GM21423 (cell line): ENCODE data around the gene AKAP10.
A peak's percentile ranks its signal among the peaks of the same experiment; 100 is the strongest.
"Not testable (repeated sequence)": the region's sequence is repeated elsewhere in the genome, so short reads cannot be mapped to it uniquely, and the experiment has no call there.

Source experiments
- ATAC-seq: cut with Tn5 transposase; IDR thresholded peaks from one replicate; pipeline ENCODE4 v1.9.1; 2021; ENCODE audit warnings: mild to moderate bottlenecking, moderate library complexity; ENCODE audit not compliant: unreplicated experiment

Gene AKAP10

DNA sequence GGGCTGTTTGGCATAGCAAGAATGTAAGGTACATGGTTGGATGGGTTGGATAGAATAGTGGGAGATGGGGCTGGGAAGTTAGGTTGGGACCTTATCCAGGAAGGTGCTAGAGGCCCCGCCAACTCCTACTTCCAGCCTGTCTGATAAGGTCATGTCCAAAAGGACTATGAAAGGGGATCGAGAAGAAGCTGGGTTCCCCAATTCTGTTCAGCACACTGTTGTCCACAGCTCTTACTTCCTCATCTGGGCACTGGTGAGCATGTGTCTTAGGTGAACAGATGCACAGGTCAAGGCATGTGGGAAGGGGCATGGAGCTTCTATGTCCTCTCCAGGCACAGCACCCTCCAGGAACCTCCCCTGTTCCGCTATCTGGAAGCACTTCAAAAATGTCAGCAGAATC is 104.3 kb downstream of the AKAP10 start:
- ATAC-seq: no peak

DNA sequence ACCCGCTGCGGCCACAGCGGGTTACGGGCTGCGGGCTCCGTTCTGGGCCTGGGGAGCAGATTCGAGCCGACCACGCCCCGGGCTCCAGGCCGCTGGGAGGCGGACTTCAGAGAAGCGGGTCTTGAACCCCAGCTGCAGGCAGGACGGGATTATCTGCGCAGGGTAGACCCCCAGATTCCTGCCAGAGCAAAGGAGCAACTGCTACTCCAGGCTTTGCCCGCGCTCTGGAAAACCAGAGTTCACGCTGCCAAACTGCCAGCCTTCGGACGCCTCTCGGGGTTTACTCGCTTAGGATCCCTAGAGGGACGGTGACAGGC is 109.6 kb downstream of the AKAP10 start:
- no peak for ATAC-seq

DNA sequence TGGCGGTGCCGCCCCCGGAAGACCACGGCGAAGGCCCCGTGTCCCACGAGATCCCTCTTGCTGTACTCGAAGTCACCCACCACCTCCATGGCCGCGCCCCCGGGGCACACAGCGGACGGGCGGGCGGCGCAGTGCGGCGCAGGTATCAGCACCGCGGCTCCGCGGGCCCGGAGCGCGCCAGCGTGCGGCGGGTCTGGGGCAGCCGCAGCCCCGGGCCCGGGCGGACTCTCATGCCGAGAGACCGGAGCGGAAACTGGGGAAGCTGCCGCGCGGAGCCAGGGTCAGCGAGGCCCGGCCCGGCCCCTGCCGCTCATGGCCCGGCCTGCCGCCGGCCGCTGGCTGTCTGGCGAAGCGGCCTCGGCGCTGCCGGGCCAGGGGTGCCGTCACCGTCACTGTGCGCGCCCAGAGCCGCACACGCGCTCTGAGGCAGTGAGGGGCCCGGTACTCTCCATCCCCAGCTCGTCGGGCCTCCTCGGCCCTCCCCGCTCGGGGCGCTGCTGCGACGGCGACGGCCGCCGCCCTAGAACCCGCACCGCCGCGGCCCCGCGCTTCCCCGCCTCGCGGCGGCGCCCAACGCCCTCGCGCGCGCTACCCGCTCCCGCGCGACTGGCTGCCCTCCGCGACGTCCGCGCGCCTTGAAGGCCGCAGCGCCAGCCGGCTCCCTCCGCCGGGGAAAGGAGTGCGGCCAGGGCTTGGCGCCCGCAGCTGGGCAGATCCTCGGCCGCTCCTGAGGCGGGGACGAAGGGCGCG is 110.1 kb downstream of the AKAP10 start, which contains the start of gene ULK2:
TSS of gene ULK2 (minus strand) at position 608 of the 750 bp plus-strand sequence. CDS start at position 89, 519 bp downstream.
- ATAC-seq: peak; percentile 48

DNA sequence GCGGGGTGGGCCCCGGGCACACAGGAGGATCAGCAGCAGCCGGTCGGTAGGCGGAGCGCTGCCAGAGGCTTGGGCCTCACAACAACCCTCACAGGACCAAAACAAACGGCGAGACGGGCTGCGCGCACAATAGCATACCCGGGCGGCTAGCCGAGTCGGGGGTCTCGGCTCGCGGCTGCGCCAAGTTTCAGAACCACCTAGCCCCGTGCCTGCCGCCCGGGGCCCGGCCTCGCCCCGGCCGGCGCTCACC is 110.6 kb downstream of the AKAP10 start:
- peak; percentile 48 for ATAC-seq

DNA sequence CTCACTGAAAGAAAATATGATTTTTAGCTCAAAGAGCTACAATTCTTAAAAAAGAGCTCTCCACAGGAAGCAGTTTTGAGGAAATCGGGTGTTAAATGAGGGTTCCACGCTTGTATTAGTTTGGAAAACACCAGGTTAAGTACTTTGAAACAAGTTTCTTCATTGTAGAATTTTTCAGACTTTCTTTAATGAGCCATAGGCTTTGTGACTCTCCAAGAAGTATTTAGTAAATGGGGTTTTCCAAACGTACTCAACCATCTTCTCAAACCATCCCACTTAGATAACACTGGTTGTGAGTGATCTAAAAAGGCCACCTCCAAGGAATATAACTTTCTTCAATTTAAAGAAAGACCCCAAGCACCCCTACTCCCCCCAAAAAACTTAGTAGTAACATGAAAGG is 112.6 kb downstream of the AKAP10 start:
- no peak for ATAC-seq

DNA sequence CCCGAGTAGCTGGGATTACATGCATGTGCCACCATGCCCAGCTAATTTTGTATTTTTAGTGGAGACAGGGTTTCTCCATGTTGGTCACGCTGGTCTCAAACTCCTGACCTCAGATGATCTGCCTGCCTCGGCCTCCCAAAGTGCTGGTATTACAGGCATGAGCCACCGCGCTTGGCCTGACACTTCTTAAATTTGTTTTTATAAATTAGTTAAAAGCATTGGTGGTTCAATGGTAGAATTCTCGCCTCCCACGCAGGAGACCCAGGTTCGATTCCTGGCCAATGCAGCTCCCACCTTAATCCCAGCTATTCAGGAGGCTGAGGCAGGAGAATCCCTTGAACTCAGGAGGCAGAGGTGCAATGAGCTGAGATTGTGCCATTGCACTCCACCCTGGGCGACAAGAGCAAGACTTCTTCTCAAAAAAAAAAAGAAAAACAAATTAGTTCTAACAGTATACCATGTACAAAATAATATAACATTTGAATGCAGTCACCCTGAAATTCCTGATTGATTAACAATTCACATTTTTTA is 116.9 kb downstream of the AKAP10 start:
- not testable (repeated sequence) for ATAC-seq

DNA sequence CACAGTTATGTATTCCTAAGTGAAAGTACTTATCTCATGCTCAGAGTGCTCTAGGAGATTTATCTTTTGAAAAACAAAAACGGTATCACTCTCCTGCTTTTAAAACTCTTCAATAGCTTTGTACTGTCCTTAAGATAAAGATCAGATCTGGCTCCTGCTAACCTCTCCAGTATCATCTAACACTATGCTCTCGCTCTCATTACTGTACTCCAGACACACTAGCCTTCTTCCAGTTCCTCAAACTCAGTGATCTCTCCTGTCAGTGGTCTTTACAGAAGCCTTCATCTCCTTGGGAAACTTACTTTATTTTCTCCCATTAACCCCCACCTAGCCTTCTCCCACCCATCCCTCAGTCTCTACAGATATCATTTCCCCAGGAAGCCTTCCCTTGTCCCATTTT is 120.0 kb downstream of the AKAP10 start:
- ATAC-seq: no peak
